Parathyroid adenoma (tissue), 2 donors: ENCODE data around the gene LCP2.

Experiments
- H2AFZ ChIP-seq: fragments of 300-600 bp; sonication (generic); one replicate; pipeline ENCODE4 v1.7.0; 2017; ENCODE audit warnings: antibody characterized with exemption, mild to moderate bottlenecking
- H3K27ac ChIP-seq: fragments of 300-600 bp; sonication (generic); one replicate; pipeline ENCODE4 v1.7.0; 2017
- H3K27me3 ChIP-seq: fragments of 300-600 bp; sonication (generic); one replicate; pipeline ENCODE4 v1.7.0; 2017; ENCODE audit warnings: low read length; ENCODE audit not compliant: control insufficient read depth, insufficient read depth
- H3K36me3 ChIP-seq: fragments of 300-600 bp; sonication (generic); one replicate; pipeline ENCODE4 v1.7.0; 2017; ENCODE audit warnings: low read length; ENCODE audit not compliant: control insufficient read depth, insufficient read depth
- H3K4me1 ChIP-seq: fragments of 300-600 bp; sonication (generic); one replicate; pipeline ENCODE4 v1.7.0; 2017; ENCODE audit warnings: control low read depth
- H3K4me2 ChIP-seq: fragments of 300-600 bp; sonication (generic); one replicate; pipeline ENCODE4 v1.7.0; 2017; ENCODE audit warnings: low read length
- H3K4me3 ChIP-seq: fragments of 300-600 bp; sonication (generic); one replicate; pipeline ENCODE4 v1.7.0; 2017; ENCODE audit warnings: low read depth, low read length
- H3K79me2 ChIP-seq: fragments of 300-600 bp; sonication (generic); one replicate; pipeline ENCODE4 v1.7.0; 2017; ENCODE audit warnings: control low read depth
- H3K9ac ChIP-seq: fragments of 300-600 bp; sonication (generic); one replicate; pipeline ENCODE4 v1.7.0; 2017; ENCODE audit warnings: mild to moderate bottlenecking
- H3K9me3 ChIP-seq: fragments of 300-600 bp; sonication (generic); one replicate; pipeline ENCODE4 v1.7.0; 2017; ENCODE audit warnings: low read length; ENCODE audit not compliant: control insufficient read depth
- CTCF ChIP-seq: fragments of 300-600 bp; sonication (generic); IDR thresholded peaks from one replicate; pipeline ENCODE4 v1.7.0; 2017; ENCODE audit warnings: antibody characterized with exemption, mild to moderate bottlenecking
- donor health status: primary hyperparathyroidism.

The LCP2 gene

GRCh38 chr5:170267431-170268152 is 30.0 kb downstream of the LCP2 start:
- no peak overlapping the region for H3K9ac ChIP-seq

GRCh38 chr5:170266570-170267381 is 30.8 kb downstream of the LCP2 start:
- H3K27me3 ChIP-seq, result peaks cover 3% of the 10 kb centered on the region
- H3K4me2 ChIP-seq, result no peak overlapping the region
- no peaks in the 10 kb centered on the region for H3K36me3 ChIP-seq
- no peak overlapping the region for H3K27ac ChIP-seq
- TF ChIP-seq CTCF, result no peak
- H3K4me3 ChIP-seq, result no peak overlapping the region
- no peaks in the 10 kb centered on the region for H3K9me3 ChIP-seq
- no peak overlapping the region for H2AFZ ChIP-seq
- no peaks in the 10 kb centered on the region for H3K4me1 ChIP-seq
- no peaks in the 10 kb centered on the region for H3K79me2 ChIP-seq
- no peak overlapping the region for H3K9ac ChIP-seq

More at GRCh38 chr5:170267431-170268152, 30.0 kb downstream of the LCP2 start:
- peak overlapping the region; percentile 61 for H3K4me2 ChIP-seq
- H3K79me2 ChIP-seq, result no peaks in the 10 kb centered on the region
- H3K27me3 ChIP-seq, result peaks cover 3% of the 10 kb centered on the region
- peak overlapping the region; percentile 47 for H3K4me3 ChIP-seq
- no peaks in the 10 kb centered on the region for H3K4me1 ChIP-seq
- no peaks in the 10 kb centered on the region for H3K9me3 ChIP-seq
- H3K36me3 ChIP-seq, result no peaks in the 10 kb centered on the region
- peak; percentile 83 for TF ChIP-seq CTCF
- H2AFZ ChIP-seq, result peak overlapping the region; percentile 60
- H3K27ac ChIP-seq, result peak overlapping the region; percentile 29

GRCh38 chr5:170265522-170265921 is 32.1 kb downstream of the LCP2 start:
- Histone ChIP-seq H3K27me3 (peaks cover 3% of the 10 kb centered on the region), H3K4me2 (no peak overlapping the region), H3K9ac (no peak overlapping the region), H3K9me3 (no peaks in the 10 kb centered on the region), H3K27ac (no peak overlapping the region), H3K36me3 (no peaks in the 10 kb centered on the region), H2AFZ (no peak overlapping the region), H3K79me2 (no peaks in the 10 kb centered on the region), H3K4me1 (no peaks in the 10 kb centered on the region), H3K4me3 (no peak overlapping the region)
- no peak for TF ChIP-seq CTCF

GRCh38 chr5:170263906-170264305 is 33.7 kb downstream of the LCP2 start:
- Histone ChIP-seq H3K9me3 (no peaks in the 10 kb centered on the region), H3K4me1 (no peaks in the 10 kb centered on the region), H3K4me3 (no peak overlapping the region), H3K4me2 (no peak overlapping the region), H3K79me2 (no peaks in the 10 kb centered on the region), H3K9ac (no peak overlapping the region), H2AFZ (no peak overlapping the region), H3K27me3 (peaks cover 3% of the 10 kb centered on the region), H3K27ac (no peak overlapping the region), H3K36me3 (no peaks in the 10 kb centered on the region)
- TF ChIP-seq CTCF, result no peak
